ENCODE measurements around the gene LRP1-AS. TPM values are rescaled to one million over a fixed set of nuclear protein-coding genes. Genes with fewer than 3 reads are reported as not detected.
A peak's percentile ranks its signal among the peaks of the same experiment; 100 is the strongest.

LRP1-AS gene
- total RNA-seq, 1 donor from 2014 or later: not detected

DNA sequence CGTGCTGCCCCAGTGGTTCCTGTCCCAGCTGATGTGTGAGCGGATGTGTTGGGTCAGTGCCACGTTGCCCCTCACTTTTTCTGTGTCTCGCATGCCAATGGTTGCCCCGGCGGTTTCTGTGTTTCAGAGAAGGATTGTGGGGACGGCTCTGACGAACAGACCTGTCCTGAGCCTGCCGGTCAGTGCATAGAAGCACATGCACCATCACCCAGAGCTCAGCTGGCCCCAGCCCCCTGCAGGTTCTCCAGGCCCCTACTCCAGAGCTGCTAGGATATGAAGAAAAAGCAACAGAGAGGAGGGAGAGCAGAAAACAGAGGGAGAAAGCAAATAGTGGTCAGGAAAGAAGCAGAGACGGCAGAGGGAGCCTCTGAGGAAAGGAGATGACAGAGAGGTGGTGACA is 20.6 kb upstream of the LRP1-AS start:
- Mint-ChIP-seq H3K36me3 (ENCODE audit: low read depth, unreplicated experiment) (peaks cover 50% of the 10 kb centered on the region), H3K9me3 (ENCODE audit: unreplicated experiment) (no peaks in the 10 kb centered on the region), H3K27me3 (ENCODE audit: low read depth, unreplicated experiment) (no peaks in the 10 kb centered on the region), H3K4me3 (ENCODE audit: unreplicated experiment) (no peak overlapping the region), H3K4me1 (ENCODE audit: low read depth, unreplicated experiment) (peaks cover 43% of the 10 kb centered on the region), H3K27ac (ENCODE audit: unreplicated experiment) (peak overlapping the region; percentile 66)
- Histone ChIP-seq H3K27ac (ENCODE audit: low read depth, low read length) (no peak overlapping the region), H2AFZ (ENCODE audit: low read depth, low read length) (no peak overlapping the region), H3K4me2 (ENCODE audit: low read length) (no peak overlapping the region), H3K4me3 (ENCODE audit: insufficient read depth, low read depth, low read length) (no peak overlapping the region), H3K4me1 (ENCODE audit: insufficient read depth, low read length) (peaks cover 27% of the 10 kb centered on the region), H4K20me1 (ENCODE audit: insufficient read depth, low read length) (peaks cover 76% of the 10 kb centered on the region), H3K79me2 (ENCODE audit: insufficient read depth, low read length) (no peaks in the 10 kb centered on the region), H3K27me3 (ENCODE audit: insufficient read depth, low read length) (no peaks in the 10 kb centered on the region), H3K36me3 (ENCODE audit: insufficient read depth, low read length) (peaks cover 49% of the 10 kb centered on the region), H3K9me3 (ENCODE audit: insufficient read depth, low read depth, low read length) (no peaks in the 10 kb centered on the region), H3K9ac (ENCODE audit: low read length) (no peak overlapping the region)
- FAIRE-seq: no peak
- no peak for DNase-seq (ENCODE audit: low read depth)
- TF ChIP-seq, protein P1, sequence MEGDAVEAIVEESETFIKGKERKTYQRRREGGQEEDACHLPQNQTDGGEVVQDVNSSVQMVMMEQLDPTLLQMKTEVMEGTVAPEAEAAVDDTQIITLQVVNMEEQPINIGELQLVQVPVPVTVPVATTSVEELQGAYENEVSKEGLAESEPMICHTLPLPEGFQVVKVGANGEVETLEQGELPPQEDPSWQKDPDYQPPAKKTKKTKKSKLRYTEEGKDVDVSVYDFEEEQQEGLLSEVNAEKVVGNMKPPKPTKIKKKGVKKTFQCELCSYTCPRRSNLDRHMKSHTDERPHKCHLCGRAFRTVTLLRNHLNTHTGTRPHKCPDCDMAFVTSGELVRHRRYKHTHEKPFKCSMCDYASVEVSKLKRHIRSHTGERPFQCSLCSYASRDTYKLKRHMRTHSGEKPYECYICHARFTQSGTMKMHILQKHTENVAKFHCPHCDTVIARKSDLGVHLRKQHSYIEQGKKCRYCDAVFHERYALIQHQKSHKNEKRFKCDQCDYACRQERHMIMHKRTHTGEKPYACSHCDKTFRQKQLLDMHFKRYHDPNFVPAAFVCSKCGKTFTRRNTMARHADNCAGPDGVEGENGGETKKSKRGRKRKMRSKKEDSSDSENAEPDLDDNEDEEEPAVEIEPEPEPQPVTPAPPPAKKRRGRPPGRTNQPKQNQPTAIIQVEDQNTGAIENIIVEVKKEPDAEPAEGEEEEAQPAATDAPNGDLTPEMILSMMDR (IDR thresholded peaks at IDR 0.05; ENCODE audit: insufficient read depth, low read depth, low read length): no peak
- no peak for TF ChIP-seq EZH2 (IDR thresholded peaks at IDR 0.05; ENCODE audit: insufficient read depth, low read length)

DNA sequence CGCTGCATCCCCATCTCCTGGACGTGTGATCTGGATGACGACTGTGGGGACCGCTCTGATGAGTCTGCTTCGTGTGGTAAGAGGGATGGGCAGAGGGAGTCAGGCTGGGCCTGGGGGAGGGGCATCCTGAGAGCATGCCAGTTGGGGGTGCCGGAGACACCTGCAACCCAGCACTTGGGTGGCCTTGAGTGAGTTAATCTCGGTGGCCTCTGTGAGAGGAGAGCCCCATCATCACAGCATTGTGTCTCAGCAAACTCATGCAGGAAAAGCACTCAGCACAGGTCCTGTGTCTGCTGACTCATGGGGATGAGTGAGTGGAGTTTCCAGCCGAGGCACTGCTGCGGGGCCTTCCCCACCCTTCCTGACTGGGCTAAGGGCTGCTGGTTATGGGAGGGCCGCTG is 19.6 kb upstream of the LRP1-AS start:
- Mint-ChIP-seq H3K27ac (ENCODE audit: unreplicated experiment) (peak overlapping the region; percentile 58), H3K36me3 (ENCODE audit: low read depth, unreplicated experiment) (peaks cover 52% of the 10 kb centered on the region), H3K9me3 (ENCODE audit: unreplicated experiment) (no peaks in the 10 kb centered on the region), H3K27me3 (ENCODE audit: low read depth, unreplicated experiment) (no peaks in the 10 kb centered on the region), H3K4me1 (ENCODE audit: low read depth, unreplicated experiment) (peaks cover 37% of the 10 kb centered on the region), H3K4me3 (ENCODE audit: unreplicated experiment) (no peak overlapping the region)
- Histone ChIP-seq H4K20me1 (ENCODE audit: insufficient read depth, low read length) (peaks cover 80% of the 10 kb centered on the region), H3K4me3 (ENCODE audit: insufficient read depth, low read depth, low read length) (no peak overlapping the region), H3K4me2 (ENCODE audit: low read length) (peak overlapping the region; percentile 28), H3K9ac (ENCODE audit: low read length) (peak overlapping the region; percentile 36), H3K36me3 (ENCODE audit: insufficient read depth, low read length) (peaks cover 59% of the 10 kb centered on the region), H3K79me2 (ENCODE audit: insufficient read depth, low read length) (no peaks in the 10 kb centered on the region), H3K27me3 (ENCODE audit: insufficient read depth, low read length) (no peaks in the 10 kb centered on the region), H3K27ac (ENCODE audit: low read depth, low read length) (peak overlapping the region; percentile 54), H3K9me3 (ENCODE audit: insufficient read depth, low read depth, low read length) (no peaks in the 10 kb centered on the region), H2AFZ (ENCODE audit: low read depth, low read length) (no peak overlapping the region), H3K4me1 (ENCODE audit: insufficient read depth, low read length) (peaks cover 27% of the 10 kb centered on the region)
- TF ChIP-seq, protein P1 (IDR thresholded peaks at IDR 0.05; ENCODE audit: insufficient read depth, low read depth, low read length): no peak
- TF ChIP-seq EZH2 (IDR thresholded peaks at IDR 0.05; ENCODE audit: insufficient read depth, low read length): no peak
- DNase-seq (ENCODE audit: low read depth): peak; percentile 77
- peak; percentile 77 for FAIRE-seq

DNA sequence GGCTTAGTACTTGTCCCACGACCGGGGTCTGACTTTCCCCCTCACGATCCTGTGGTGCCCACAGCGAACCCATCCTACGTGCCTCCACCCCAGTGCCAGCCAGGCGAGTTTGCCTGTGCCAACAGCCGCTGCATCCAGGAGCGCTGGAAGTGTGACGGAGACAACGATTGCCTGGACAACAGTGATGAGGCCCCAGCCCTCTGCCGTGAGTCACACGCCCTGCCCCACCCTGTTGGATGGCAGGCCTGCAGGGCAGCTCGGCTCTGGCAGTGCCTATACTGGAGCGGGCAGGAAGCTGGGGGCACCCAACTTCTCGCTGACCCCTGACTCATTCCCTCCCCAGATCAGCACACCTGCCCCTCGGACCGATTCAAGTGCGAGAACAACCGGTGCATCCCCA is 18.3 kb upstream of the LRP1-AS start:
- Histone ChIP-seq H3K27me3 (ENCODE audit: insufficient read depth, low read length) (no peaks in the 10 kb centered on the region), H3K79me2 (ENCODE audit: insufficient read depth, low read length) (no peaks in the 10 kb centered on the region), H3K4me1 (ENCODE audit: insufficient read depth, low read length) (peaks cover 28% of the 10 kb centered on the region), H3K9ac (ENCODE audit: low read length) (no peak overlapping the region), H3K9me3 (ENCODE audit: insufficient read depth, low read depth, low read length) (no peaks in the 10 kb centered on the region), H3K27ac (ENCODE audit: low read depth, low read length) (no peak overlapping the region), H2AFZ (ENCODE audit: low read depth, low read length) (no peak overlapping the region), H3K36me3 (ENCODE audit: insufficient read depth, low read length) (peaks cover 65% of the 10 kb centered on the region), H3K4me3 (ENCODE audit: insufficient read depth, low read depth, low read length) (no peak overlapping the region), H4K20me1 (ENCODE audit: insufficient read depth, low read length) (peaks cover 81% of the 10 kb centered on the region), H3K4me2 (ENCODE audit: low read length) (no peak overlapping the region)
- Mint-ChIP-seq H3K4me1 (ENCODE audit: low read depth, unreplicated experiment) (peaks cover 28% of the 10 kb centered on the region), H3K9me3 (ENCODE audit: unreplicated experiment) (no peaks in the 10 kb centered on the region), H3K4me3 (ENCODE audit: unreplicated experiment) (no peak overlapping the region), H3K27ac (ENCODE audit: unreplicated experiment) (no peak overlapping the region), H3K36me3 (ENCODE audit: low read depth, unreplicated experiment) (peaks cover 52% of the 10 kb centered on the region), H3K27me3 (ENCODE audit: low read depth, unreplicated experiment) (no peaks in the 10 kb centered on the region)
- TF ChIP-seq, protein P1 (IDR thresholded peaks at IDR 0.05; ENCODE audit: insufficient read depth, low read depth, low read length): no peak
- TF ChIP-seq EZH2 (IDR thresholded peaks at IDR 0.05; ENCODE audit: insufficient read depth, low read length): no peak
- DNase-seq (ENCODE audit: low read depth) (peak; percentile 15), FAIRE-seq (no peak)
